ENCODE results near the gene KRT86.

GRCh38 chr12:52312086-52312485, 37.6 kb downstream of the KRT86 start:
- TF ChIP-seq POLR2AphosphoS2 (IDR thresholded peaks at IDR 0.05; ENCODE audit: low read depth, low read length) (no peak), ZNF670 (CRISPR knock-in tag; IDR thresholded peaks at IDR 0.05; ENCODE audit: borderline replicate concordance) (no peak), ZBTB21 (CRISPR knock-in tag; IDR thresholded peaks at IDR 0.05) (no peak), MAFF (IDR thresholded peaks at IDR 0.05; ENCODE audit: low read depth, low read length) (no peak), EHMT2 (IDR thresholded peaks at IDR 0.05; ENCODE audit: borderline replicate concordance, low read depth, low read length) (no peak), CCAR2 (optimal IDR thresholded peaks at IDR 0.05; ENCODE audit: low read depth, low read length) (no peak), MAX (IDR thresholded peaks at IDR 0.05) (no peak), POLR2A (IDR thresholded peaks at IDR 0.05; ENCODE audit: insufficient read depth in 1 of 2, low read depth in 2 of 2, low read length in 2 of 2) (no peak), ZNF687 (CRISPR knock-in tag; IDR thresholded peaks at IDR 0.05) (no peak)
- TF ChIP-seq, protein P1, sequence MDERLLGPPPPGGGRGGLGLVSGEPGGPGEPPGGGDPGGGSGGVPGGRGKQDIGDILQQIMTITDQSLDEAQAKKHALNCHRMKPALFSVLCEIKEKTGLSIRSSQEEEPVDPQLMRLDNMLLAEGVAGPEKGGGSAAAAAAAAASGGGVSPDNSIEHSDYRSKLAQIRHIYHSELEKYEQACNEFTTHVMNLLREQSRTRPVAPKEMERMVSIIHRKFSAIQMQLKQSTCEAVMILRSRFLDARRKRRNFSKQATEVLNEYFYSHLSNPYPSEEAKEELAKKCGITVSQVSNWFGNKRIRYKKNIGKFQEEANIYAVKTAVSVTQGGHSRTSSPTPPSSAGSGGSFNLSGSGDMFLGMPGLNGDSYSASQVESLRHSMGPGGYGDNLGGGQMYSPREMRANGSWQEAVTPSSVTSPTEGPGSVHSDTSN (CRISPR knock-in tag; IDR thresholded peaks at IDR 0.05) = no peak
- TF ChIP-seq, protein P2, sequence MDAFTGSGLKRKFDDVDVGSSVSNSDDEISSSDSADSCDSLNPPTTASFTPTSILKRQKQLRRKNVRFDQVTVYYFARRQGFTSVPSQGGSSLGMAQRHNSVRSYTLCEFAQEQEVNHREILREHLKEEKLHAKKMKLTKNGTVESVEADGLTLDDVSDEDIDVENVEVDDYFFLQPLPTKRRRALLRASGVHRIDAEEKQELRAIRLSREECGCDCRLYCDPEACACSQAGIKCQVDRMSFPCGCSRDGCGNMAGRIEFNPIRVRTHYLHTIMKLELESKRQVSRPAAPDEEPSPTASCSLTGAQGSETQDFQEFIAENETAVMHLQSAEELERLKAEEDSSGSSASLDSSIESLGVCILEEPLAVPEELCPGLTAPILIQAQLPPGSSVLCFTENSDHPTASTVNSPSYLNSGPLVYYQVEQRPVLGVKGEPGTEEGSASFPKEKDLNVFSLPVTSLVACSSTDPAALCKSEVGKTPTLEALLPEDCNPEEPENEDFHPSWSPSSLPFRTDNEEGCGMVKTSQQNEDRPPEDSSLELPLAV (CRISPR knock-in tag; conservative IDR thresholded peaks at IDR 0.05; ENCODE audit: low read depth) = no peak
- TF ChIP-seq, protein P3, sequence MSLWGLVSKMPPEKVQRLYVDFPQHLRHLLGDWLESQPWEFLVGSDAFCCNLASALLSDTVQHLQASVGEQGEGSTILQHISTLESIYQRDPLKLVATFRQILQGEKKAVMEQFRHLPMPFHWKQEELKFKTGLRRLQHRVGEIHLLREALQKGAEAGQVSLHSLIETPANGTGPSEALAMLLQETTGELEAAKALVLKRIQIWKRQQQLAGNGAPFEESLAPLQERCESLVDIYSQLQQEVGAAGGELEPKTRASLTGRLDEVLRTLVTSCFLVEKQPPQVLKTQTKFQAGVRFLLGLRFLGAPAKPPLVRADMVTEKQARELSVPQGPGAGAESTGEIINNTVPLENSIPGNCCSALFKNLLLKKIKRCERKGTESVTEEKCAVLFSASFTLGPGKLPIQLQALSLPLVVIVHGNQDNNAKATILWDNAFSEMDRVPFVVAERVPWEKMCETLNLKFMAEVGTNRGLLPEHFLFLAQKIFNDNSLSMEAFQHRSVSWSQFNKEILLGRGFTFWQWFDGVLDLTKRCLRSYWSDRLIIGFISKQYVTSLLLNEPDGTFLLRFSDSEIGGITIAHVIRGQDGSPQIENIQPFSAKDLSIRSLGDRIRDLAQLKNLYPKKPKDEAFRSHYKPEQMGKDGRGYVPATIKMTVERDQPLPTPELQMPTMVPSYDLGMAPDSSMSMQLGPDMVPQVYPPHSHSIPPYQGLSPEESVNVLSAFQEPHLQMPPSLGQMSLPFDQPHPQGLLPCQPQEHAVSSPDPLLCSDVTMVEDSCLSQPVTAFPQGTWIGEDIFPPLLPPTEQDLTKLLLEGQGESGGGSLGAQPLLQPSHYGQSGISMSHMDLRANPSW (CRISPR knock-in tag; IDR thresholded peaks at IDR 0.05; ENCODE audit: borderline replicate concordance) = no peak

Measured in HepG2 (cell line).